ENCODE data around the gene BANK1. TPM values are rescaled to one million over a fixed set of nuclear protein-coding genes. Genes with fewer than 3 reads are reported as not detected.

BANK1 gene
- total and polyA plus RNA-seq, 5 experiments from 2014 or later = 0.40 to 13.4 (median 5.8) TPM; not detected in 1

- Mint-ChIP-seq H3K9me3 (peaks cover 0 to 11% (median 4%) of the 10 kb centered on the region in 9 donors), H3K27me3 (peaks cover 9 to 57% (median 12%) of the 10 kb centered on the region in 5 donors), H3K27ac (no peak overlapping the region), H3K4me1 (peaks cover 2 to 16% (median 8%) of the 10 kb centered on the region in 4 donors), H3K36me3 (peaks cover 0 to 6% (median 5%) of the 10 kb centered on the region in 3 donors), H3K4me3 (no peak overlapping the region)
- POLR2A ChIA-PET = no interaction called here
- no peak for DNase-seq
- no peak for ATAC-seq
These were observed 2.7 kb upstream of the BANK1 start for GRCh38 chr4:101787701-101788316.

GRCh38 chr4:101791182-101791558 is 640 bp downstream of the BANK1 start:
- ATAC-seq (peak in 1 of 2 donors; percentile 11), DNase-seq (peak in 1 of 10 donors; percentile 6)
- POLR2A ChIA-PET = no interaction called here
- peaks cover 9 to 56% (median 18%) of the 10 kb centered on the region in 5 donors for H3K27me3 Mint-ChIP-seq
- peaks cover 2 to 28% (median 8%) of the 10 kb centered on the region in 4 donors for H3K4me1 Mint-ChIP-seq
- peak overlapping the region in 4 of 10 donors; percentile 20 to 67 (median 34) for H3K27ac Mint-ChIP-seq
- peaks cover 0 to 9% (median 4%) of the 10 kb centered on the region in 9 donors for H3K9me3 Mint-ChIP-seq
- peak overlapping the region; percentile 67 to 89 (median 82) for H3K4me3 Mint-ChIP-seq
- H3K36me3 Mint-ChIP-seq = peaks cover 0 to 6% (median 5%) of the 10 kb centered on the region in 3 donors

GRCh38 chr4:101792056-101792590 is 1.6 kb downstream of the BANK1 start:
- Mint-ChIP-seq H3K4me1 (peaks cover 2 to 30% (median 8%) of the 10 kb centered on the region in 4 donors), H3K4me3 (peak overlapping the region in 3 of 10 donors; percentile 0 to 63 (median 8)), H3K27me3 (peaks cover 10 to 46% (median 13%) of the 10 kb centered on the region in 5 donors), H3K27ac (peak overlapping the region in 1 of 10 donors; percentile 70), H3K36me3 (peaks cover 0 to 3% (median 1%) of the 10 kb centered on the region in 3 donors), H3K9me3 (peaks cover 0 to 5% (median 1%) of the 10 kb centered on the region in 9 donors)
- DNase-seq (no peak), ATAC-seq (no peak)
- POLR2A ChIA-PET = no interaction called here

- POLR2A ChIA-PET = no interaction called here
These were observed 2.9 kb downstream of the BANK1 start for GRCh38 chr4:101793397-101793796.

GRCh38 chr4:101794806-101795205 is 4.3 kb downstream of the BANK1 start:
- H3K27ac Mint-ChIP-seq = peak overlapping the region in 1 of 10 donors; percentile 12
- DNase-seq (no peak), ATAC-seq (no peak)
- peaks cover 12 to 37% (median 14%) of the 10 kb centered on the region in 5 donors for H3K27me3 Mint-ChIP-seq
- no peaks in the 10 kb centered on the region for H3K36me3 Mint-ChIP-seq
- H3K9me3 Mint-ChIP-seq = no peaks in the 10 kb centered on the region
- no peak overlapping the region for H3K4me3 Mint-ChIP-seq
- POLR2A ChIA-PET = no interaction called here
- peaks cover 2 to 32% (median 8%) of the 10 kb centered on the region in 4 donors for H3K4me1 Mint-ChIP-seq

More at GRCh38 chr4:101793397-101793796, 2.9 kb downstream of the BANK1 start:
- ATAC-seq = no peak
- DNase-seq = no peak
- Mint-ChIP-seq H3K36me3 (no peaks in the 10 kb centered on the region), H3K27me3 (peaks cover 11 to 37% (median 14%) of the 10 kb centered on the region in 5 donors), H3K4me1 (peaks cover 2 to 36% (median 8%) of the 10 kb centered on the region in 4 donors), H3K4me3 (peak overlapping the region in 1 of 10 donors; percentile 29), H3K27ac (peak overlapping the region in 1 of 10 donors; percentile 13), H3K9me3 (no peaks in the 10 kb centered on the region)

GRCh38 chr4:101795704-101796103 is 5.2 kb downstream of the BANK1 start:
- Mint-ChIP-seq H3K36me3 (no peaks in the 10 kb centered on the region), H3K27ac (peak overlapping the region in 1 of 10 donors; percentile 9)
- POLR2A ChIA-PET = no interaction called here

GRCh38 chr4:101801958-101802357 is 11.4 kb downstream of the BANK1 start:
- H3K4me3 Mint-ChIP-seq = peak overlapping the region in 1 of 10 donors; percentile 40
- H3K27me3 Mint-ChIP-seq = peaks cover 0 to 10% (median 6%) of the 10 kb centered on the region in 5 donors
- POLR2A ChIA-PET = no interaction called here
- peaks cover 0 to 3% (median 0%) of the 10 kb centered on the region in 9 donors for H3K9me3 Mint-ChIP-seq
- no peak for DNase-seq
- no peak for ATAC-seq
- H3K36me3 Mint-ChIP-seq = no peaks in the 10 kb centered on the region
- peak overlapping the region in 1 of 10 donors; percentile 60 for H3K27ac Mint-ChIP-seq
- H3K4me1 Mint-ChIP-seq = peaks cover 0 to 33% (median 0%) of the 10 kb centered on the region in 4 donors

More at GRCh38 chr4:101795704-101796103, 5.2 kb downstream of the BANK1 start:
- Mint-ChIP-seq H3K4me3 (no peak overlapping the region), H3K27me3 (peaks cover 11 to 28% (median 14%) of the 10 kb centered on the region in 5 donors), H3K9me3 (peaks cover 0 to 2% (median 0%) of the 10 kb centered on the region in 9 donors), H3K4me1 (peaks cover 0 to 29% (median 2%) of the 10 kb centered on the region in 4 donors)
- ATAC-seq (no peak), DNase-seq (no peak)

- POLR2A ChIA-PET = no interaction called here
- peak in 1 of 2 donors; percentile 52 for ATAC-seq
- DNase-seq = peak in 1 of 10 donors; percentile 24
- H3K4me1 Mint-ChIP-seq = peaks cover 0 to 38% (median 0%) of the 10 kb centered on the region in 4 donors
- H3K9me3 Mint-ChIP-seq = peaks cover 0 to 3% (median 0%) of the 10 kb centered on the region in 9 donors
- H3K4me3 Mint-ChIP-seq = peak overlapping the region in 1 of 10 donors; percentile 62
- H3K27ac Mint-ChIP-seq = peak overlapping the region in 2 of 10 donors; percentile 20 to 77
- peaks cover 0 to 6% (median 1%) of the 10 kb centered on the region in 5 donors for H3K27me3 Mint-ChIP-seq
- no peaks in the 10 kb centered on the region for H3K36me3 Mint-ChIP-seq
These were observed 16.4 kb downstream of the BANK1 start for GRCh38 chr4:101806914-101807313.

GRCh38 chr4:101807351-101807750 is 16.8 kb downstream of the BANK1 start:
- peaks cover 0 to 6% (median 1%) of the 10 kb centered on the region in 5 donors for H3K27me3 Mint-ChIP-seq
- no peak for DNase-seq
- peak overlapping the region in 1 of 10 donors; percentile 62 for H3K4me3 Mint-ChIP-seq
- ATAC-seq = no peak
- POLR2A ChIA-PET = no interaction called here
- H3K27ac Mint-ChIP-seq = peak overlapping the region in 2 of 10 donors; percentile 22 to 77
- H3K36me3 Mint-ChIP-seq = no peaks in the 10 kb centered on the region
- peaks cover 0 to 34% (median 0%) of the 10 kb centered on the region in 4 donors for H3K4me1 Mint-ChIP-seq
- peaks cover 0 to 3% (median 0%) of the 10 kb centered on the region in 9 donors for H3K9me3 Mint-ChIP-seq

- Mint-ChIP-seq H3K9me3 (peaks cover 0 to 7% (median 0%) of the 10 kb centered on the region in 9 donors), H3K27ac (peak overlapping the region in 1 of 10 donors; percentile 60), H3K36me3 (no peaks in the 10 kb centered on the region), H3K27me3 (peaks cover 0 to 3% (median 0%) of the 10 kb centered on the region in 5 donors), H3K4me1 (peaks cover 0 to 27% (median 0%) of the 10 kb centered on the region in 4 donors), H3K4me3 (peak overlapping the region in 1 of 10 donors; percentile 67)
- POLR2A ChIA-PET = no interaction called here
- ATAC-seq (peak in 1 of 2 donors; percentile 54), DNase-seq (no peak)
These were observed 23.1 kb downstream of the BANK1 start for GRCh38 chr4:101813604-101814003.

- H3K27me3 Mint-ChIP-seq = peaks cover 0 to 8% (median 2%) of the 10 kb centered on the region in 5 donors
- no peak overlapping the region for H3K4me3 Mint-ChIP-seq
- no peak overlapping the region for H3K27ac Mint-ChIP-seq
- H3K36me3 Mint-ChIP-seq = peaks cover 0 to 13% (median 0%) of the 10 kb centered on the region in 3 donors
- ATAC-seq (no peak), DNase-seq (no peak)
- peaks cover 0 to 21% (median 6%) of the 10 kb centered on the region in 9 donors for H3K9me3 Mint-ChIP-seq
- H3K4me1 Mint-ChIP-seq = peaks cover 0 to 23% (median 0%) of the 10 kb centered on the region in 4 donors
- POLR2A ChIA-PET = no interaction called here
These were observed 27.8 kb downstream of the BANK1 start for GRCh38 chr4:101818362-101818761.

- Mint-ChIP-seq H3K4me1 (peaks cover 0 to 11% (median 0%) of the 10 kb centered on the region in 4 donors), H3K27ac (no peak overlapping the region), H3K36me3 (peaks cover 0 to 13% (median 0%) of the 10 kb centered on the region in 3 donors), H3K9me3 (peaks cover 0 to 15% (median 6%) of the 10 kb centered on the region in 9 donors), H3K27me3 (peaks cover 0 to 8% (median 2%) of the 10 kb centered on the region in 5 donors), H3K4me3 (no peak overlapping the region)
- POLR2A ChIA-PET = no interaction called here
- DNase-seq (no peak), ATAC-seq (no peak)
These were observed 33.3 kb downstream of the BANK1 start for GRCh38 chr4:101823864-101824263.

- Mint-ChIP-seq H3K27ac (no peak overlapping the region), H3K36me3 (peaks cover 0 to 13% (median 0%) of the 10 kb centered on the region in 3 donors)
These were observed 34.0 kb downstream of the BANK1 start for GRCh38 chr4:101824500-101824899.

More at GRCh38 chr4:101824500-101824899, 34.0 kb downstream of the BANK1 start:
- no peak for ATAC-seq
- DNase-seq = no peak
- POLR2A ChIA-PET = no interaction called here
- Mint-ChIP-seq H3K9me3 (peaks cover 0 to 15% (median 6%) of the 10 kb centered on the region in 9 donors), H3K27me3 (peaks cover 0 to 8% (median 2%) of the 10 kb centered on the region in 5 donors), H3K4me3 (no peak overlapping the region), H3K4me1 (peaks cover 0 to 11% (median 0%) of the 10 kb centered on the region in 4 donors)
